Large intestine (tissue), 3 donors: ENCODE data around the gene RAB11FIP5. TPM values are rescaled to one million over a fixed set of nuclear protein-coding genes. Genes with fewer than 3 reads are reported as not detected.

Source experiments
- DNase-seq, 2 donors: peaks; one replicate each; pipeline versions ENCODE4 v3.0.0 to v3.0.0-alpha.2; 2013
- H3K27ac ChIP-seq: one replicate; pipeline ENCODE4 v1.5.1; 2013; ENCODE audit warnings: low read length
- H3K27me3 ChIP-seq: 2 replicates; pipeline ENCODE4 v1.6.1; 2013; ENCODE audit warnings: low read length; ENCODE audit not compliant: control insufficient read depth, insufficient read depth
- H3K36me3 ChIP-seq: 2 replicates; pipeline ENCODE4 v1.6.1; 2013; ENCODE audit warnings: low read length; ENCODE audit not compliant: control insufficient read depth, insufficient read depth
- H3K4me1 ChIP-seq: one replicate; pipeline ENCODE4 v1.6.1; 2013; ENCODE audit warnings: low read length; ENCODE audit not compliant: control insufficient read depth, insufficient read depth
- H3K4me3 ChIP-seq: one replicate; pipeline ENCODE4 v1.5.1; 2013; ENCODE audit warnings: low read length
- H3K9me3 ChIP-seq: one replicate; pipeline ENCODE4 v1.6.1; 2013; ENCODE audit warnings: mild to moderate bottlenecking, low read depth, low read length, moderate library complexity; ENCODE audit not compliant: control insufficient read depth
- WGBS: methylation state at CpG from one replicate; pipeline ENCODE4 v1.1.5; 2013; ENCODE audit warnings: low lambda C conversion rate; ENCODE audit not compliant: insufficient coverage; 5-methylcytosine and 5-hydroxymethylcytosine counted together
- polyA plus RNA-seq: library from polyadenylated mRNA; unstranded; fragments of 120-200 nt; gene quantifications from one replicate; pipeline ENCODE4 v1.2.1, GENCODE V29; 2013

The RAB11FIP5 gene
- polyA plus RNA-seq, 1 donor: 21.4 TPM

DNA sequence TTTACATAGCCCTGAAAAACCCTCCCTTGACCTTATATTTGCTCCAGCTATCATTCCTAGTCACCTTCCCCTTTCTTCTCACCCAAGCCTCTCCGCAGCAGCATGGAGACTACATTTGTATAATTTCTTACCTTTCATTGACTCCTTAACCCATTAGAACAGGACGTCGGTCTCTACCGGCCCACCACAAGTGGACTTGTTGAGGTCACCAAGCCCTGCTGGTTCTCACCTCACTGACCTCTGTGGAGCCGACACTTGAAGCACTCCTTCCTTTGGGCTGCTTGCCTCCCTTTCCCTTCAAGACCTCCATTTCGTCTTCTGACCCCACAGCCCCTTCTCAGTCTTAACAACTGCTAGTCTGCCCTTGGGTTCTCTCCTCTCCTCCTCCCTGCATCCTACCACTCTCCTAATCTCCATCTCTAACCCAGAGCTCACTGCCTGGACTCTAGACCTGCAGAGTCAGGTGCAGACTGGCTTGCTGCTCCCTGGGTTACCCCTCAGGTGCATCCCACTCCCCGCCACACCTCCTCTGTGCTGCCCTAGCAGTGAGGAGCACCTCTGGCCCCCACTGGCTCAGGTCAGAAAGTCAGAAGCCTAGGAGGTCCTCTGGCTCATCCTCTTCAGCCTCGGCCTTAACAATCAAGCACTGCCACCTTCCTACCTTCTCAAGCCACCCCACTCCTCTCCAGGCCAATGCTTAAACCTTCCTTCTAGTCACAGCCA lies 35.9 kb downstream of the RAB11FIP5 start:
- Histone ChIP-seq H3K27me3 (no peaks in the 10 kb centered on the region), H3K4me1 (no peaks in the 10 kb centered on the region), H3K9me3 (no peaks in the 10 kb centered on the region), H3K4me3 (no peak overlapping the region), H3K36me3 (peaks cover 42% of the 10 kb centered on the region), H3K27ac (no peak overlapping the region)
- 100% methylated on average over 1 of the region's 8 CpGs for WGBS
- DNase-seq: no peak

DNA sequence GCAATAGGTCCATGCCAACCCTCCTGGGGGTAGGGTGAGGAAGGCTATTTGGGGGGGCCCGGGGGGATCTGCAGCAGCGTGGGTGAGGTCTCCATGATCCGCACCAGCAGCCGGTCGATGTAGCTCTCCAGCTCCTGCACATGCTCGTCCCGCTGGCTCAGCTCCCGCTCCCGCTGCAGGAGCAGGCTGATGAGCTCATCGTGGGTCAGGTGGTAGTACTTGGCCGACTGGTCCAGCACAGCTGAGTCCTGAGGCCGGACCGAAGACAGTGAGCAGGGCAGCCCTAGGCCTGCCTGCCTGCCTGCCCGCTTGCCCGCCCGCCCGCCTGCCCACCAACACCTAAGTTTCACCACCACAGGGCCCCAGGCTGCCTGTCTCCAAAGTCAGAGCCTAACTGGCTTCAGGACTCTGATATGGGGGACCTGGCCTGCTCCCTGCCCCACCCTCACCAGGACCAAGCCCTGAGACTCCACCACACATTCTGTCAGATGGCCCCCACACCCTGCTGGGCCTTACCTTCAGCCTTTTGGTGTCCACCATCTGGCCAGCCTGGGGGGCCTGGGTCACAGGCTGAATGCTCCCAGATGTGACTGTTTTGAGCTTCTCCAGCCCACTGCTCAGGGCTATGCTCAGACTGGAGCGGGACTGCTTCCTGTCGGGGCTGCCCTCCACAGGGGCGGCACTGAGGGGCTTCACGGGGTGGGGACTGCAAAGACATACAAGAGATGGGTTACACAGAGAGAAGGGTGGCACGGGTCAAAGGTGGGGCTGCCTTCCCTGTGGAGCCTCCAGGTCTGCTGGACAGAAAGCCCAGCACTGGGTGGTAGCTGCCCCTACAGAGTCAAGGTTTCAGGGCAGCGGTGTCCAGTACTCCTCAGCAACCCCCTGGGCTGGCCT lies 37.0 kb downstream of the RAB11FIP5 start:
- H3K36me3 ChIP-seq: peaks cover 42% of the 10 kb centered on the region
- H3K9me3 ChIP-seq: no peaks in the 10 kb centered on the region
- H3K4me3 ChIP-seq: no peak overlapping the region
- H3K27me3 ChIP-seq: no peaks in the 10 kb centered on the region
- no CpG with 5 or more reads among the region's 23 CpGs for WGBS
- no peak overlapping the region for H3K27ac ChIP-seq
- DNase-seq: no peak
- no peaks in the 10 kb centered on the region for H3K4me1 ChIP-seq

DNA sequence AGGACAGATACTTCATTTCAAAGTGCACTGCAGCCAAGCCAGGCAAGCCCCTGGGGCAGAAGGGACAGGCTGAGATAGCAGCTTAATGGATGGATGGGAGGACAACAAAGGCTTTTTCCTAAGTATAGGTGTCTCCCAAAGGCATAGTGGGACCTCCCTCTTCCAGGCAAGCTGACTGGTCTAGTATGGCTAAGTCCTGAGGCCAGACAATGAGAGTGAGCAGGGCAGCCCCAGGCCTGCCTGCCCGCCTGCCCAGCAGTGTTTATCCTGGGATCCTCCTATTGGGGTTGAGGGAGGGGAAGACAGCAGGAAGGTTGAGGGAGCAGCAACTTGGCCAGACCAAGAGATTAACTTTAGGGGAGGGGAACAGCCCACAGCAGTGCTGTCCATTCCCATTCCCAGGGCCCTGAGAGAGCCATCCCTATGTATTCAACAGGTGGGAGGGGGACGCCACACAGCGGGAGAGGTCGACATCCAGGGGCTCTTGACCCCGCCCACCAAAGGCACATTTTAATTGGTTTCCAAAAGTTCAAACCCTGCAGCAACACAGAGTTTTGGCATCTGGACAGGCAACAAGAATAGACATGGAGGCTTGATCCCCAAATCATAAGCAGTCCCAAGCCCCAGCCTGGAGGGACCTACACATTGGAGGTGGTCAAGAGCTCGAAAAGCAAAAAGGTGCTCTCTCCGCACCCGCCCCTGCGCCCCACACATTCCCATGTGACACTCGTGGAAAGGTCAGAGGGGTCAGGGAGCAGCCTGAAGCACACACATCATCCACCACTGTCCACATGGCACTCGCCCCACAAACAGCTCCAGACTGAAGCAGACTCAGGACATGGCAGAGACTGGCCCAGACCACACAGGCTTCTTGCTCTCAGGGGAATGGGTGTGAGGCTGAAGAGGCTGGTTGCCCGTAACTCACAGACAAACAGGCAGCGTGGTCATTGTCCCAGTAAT lies 38.4 kb downstream of the RAB11FIP5 start:
- Histone ChIP-seq H3K4me1 (peaks cover 5% of the 10 kb centered on the region), H3K4me3 (no peak overlapping the region), H3K9me3 (no peaks in the 10 kb centered on the region), H3K27ac (no peak overlapping the region), H3K36me3 (peaks cover 30% of the 10 kb centered on the region), H3K27me3 (no peaks in the 10 kb centered on the region)
- WGBS: no CpG with 5 or more reads among the region's 13 CpGs
- DNase-seq: no peak

DNA sequence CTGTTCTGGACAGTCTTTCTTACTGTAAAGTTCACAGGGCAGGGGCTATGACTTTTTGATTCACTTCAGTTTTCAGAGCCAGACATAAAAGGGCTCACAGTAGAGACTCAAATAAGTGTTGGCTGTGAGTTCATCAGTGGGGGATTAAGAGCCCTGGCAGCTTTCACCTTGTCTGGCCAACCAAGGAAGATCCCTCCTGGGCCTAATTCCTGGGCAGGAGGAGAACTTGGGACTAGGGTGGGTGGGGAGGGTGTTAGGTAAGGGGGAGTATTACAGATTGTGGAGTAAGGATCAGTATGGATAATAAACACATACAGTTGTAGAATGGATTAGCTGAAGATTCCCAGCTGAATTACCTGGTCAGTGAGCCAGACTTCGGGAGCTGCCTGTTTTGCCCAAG lies 40.3 kb downstream of the RAB11FIP5 start:
- Histone ChIP-seq H3K4me1 (peaks cover 15% of the 10 kb centered on the region), H3K9me3 (no peaks in the 10 kb centered on the region), H3K36me3 (peaks cover 24% of the 10 kb centered on the region), H3K4me3 (peak overlapping the region; percentile 87), H3K27ac (peak overlapping the region; percentile 93), H3K27me3 (no peaks in the 10 kb centered on the region)
- no peak for DNase-seq
- WGBS: no CpG with 5 or more reads among the region's 1 CpG

DNA sequence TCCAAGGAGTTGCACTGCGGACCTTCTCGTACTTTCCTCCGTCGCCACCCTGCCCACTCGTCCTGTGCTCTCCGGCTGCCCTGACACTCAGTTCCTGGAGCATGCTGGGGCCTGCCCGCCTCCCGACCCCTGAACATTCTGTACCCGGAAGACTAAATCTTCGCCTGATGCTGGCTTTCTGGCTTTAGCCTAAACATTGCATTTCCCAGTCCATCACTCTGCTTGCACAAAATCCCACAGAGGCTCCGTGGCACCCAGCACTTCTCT lies 40.7 kb downstream of the RAB11FIP5 start:
- Histone ChIP-seq H3K36me3 (peaks cover 24% of the 10 kb centered on the region), H3K9me3 (no peaks in the 10 kb centered on the region), H3K27ac (peak overlapping the region; percentile 93), H3K4me3 (peak overlapping the region; percentile 87), H3K4me1 (peaks cover 15% of the 10 kb centered on the region), H3K27me3 (no peaks in the 10 kb centered on the region)
- WGBS: 13% methylated on average over 3 of the region's 11 CpGs
- no peak for DNase-seq

DNA sequence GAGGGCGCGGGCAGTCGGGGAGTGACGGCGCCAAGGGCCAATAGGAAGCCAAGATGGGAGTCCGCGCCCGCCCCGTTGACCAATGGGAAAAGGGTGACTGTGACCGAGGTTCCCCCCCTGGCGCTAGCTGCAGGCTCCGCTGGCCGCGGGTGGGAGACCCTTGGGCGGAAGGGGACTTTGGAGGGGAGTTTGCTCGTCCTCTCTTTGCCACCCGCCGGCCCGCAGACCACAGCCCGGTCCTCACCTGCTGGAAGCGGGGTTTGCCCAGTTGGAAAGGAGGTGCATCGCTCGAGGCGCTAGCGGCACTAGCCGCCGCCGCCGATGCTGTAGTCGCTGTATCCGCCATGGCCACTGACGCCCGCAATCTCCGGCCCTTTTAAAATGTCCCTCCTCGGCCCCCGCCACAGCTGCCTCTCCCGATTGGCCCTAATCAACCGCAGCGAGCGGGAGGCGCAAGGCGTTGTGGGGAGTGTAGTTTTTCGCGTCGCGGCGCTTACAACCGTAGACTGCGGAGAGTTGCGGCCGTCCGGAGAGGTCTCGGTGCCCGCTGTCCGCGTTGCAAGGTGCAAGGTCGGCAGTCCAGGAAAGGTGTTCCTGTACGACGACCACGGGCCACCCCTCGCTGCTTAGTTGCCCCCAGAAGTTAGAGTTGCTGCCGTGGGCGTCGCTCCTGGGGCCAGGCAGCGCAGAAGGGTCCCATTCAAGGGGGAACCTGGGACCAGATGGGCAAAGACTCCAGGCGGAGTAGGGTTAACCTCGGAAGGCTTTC lies 41.2 kb downstream of the RAB11FIP5 start, which contains the start of gene SFXN5:
Gene SFXN5 (minus strand): TSS at position 353 of the 769 bp plus-strand sequence. CDS start 7 bp downstream, at position 346.
- DNase-seq: peak; percentile 95 to 98
- H3K27ac ChIP-seq: peak within 1 kb of the TSS; percentile 93
- peaks cover 15% of the 10 kb centered on the region for H3K4me1 ChIP-seq
- H3K27me3 ChIP-seq: no peaks in the 10 kb centered on the region
- H3K9me3 ChIP-seq: no peaks in the 10 kb centered on the region
- no CpG with 5 or more reads among the region's 67 CpGs for WGBS
- peak within 1 kb of the TSS; percentile 87 for H3K4me3 ChIP-seq
- peaks cover 23% of the 10 kb centered on the region for H3K36me3 ChIP-seq

DNA sequence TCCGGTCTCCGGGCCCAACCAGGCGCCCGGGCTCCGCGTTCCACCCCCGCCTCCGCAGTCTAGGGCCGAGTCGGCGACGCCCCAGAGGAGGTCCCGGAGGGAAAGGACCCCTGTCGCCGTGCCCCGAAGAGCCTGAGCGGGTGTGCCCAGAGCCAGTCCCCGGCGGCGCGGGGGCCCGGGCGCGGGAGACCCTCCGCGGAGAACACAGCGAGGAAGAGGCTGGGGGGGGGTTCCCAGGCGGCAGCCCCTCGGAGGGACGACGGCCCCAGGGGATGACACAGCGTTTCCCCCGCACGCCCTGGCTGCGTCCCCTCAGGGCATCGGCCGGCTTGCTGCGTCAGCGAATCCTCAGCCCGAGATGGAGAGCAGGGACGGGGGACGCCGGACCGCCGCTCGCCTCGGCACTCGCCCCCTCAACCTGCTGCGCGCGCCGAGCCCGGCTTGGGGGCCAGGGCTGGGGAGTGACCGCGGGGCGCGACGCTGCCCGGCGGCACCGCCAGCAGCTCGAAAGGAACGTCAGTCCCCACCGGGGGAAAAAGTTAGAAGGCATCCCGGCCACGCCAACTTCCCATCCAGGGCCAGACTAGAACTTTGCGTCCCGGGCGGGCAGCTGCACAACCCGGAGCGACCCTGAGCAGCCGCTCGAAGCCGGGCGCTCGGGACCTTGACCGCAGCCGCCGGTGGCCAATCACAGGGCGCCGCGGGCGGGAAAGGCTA lies 41.9 kb downstream of the RAB11FIP5 start:
- peak in 1 of 2 donors; percentile 62 for DNase-seq
- WGBS: no CpG with 5 or more reads among the region's 83 CpGs
- peaks cover 15% of the 10 kb centered on the region for H3K4me1 ChIP-seq
- peak overlapping the region; percentile 87 for H3K4me3 ChIP-seq
- no peaks in the 10 kb centered on the region for H3K9me3 ChIP-seq
- peaks cover 15% of the 10 kb centered on the region for H3K36me3 ChIP-seq
- no peaks in the 10 kb centered on the region for H3K27me3 ChIP-seq
- peak overlapping the region; percentile 93 for H3K27ac ChIP-seq

DNA sequence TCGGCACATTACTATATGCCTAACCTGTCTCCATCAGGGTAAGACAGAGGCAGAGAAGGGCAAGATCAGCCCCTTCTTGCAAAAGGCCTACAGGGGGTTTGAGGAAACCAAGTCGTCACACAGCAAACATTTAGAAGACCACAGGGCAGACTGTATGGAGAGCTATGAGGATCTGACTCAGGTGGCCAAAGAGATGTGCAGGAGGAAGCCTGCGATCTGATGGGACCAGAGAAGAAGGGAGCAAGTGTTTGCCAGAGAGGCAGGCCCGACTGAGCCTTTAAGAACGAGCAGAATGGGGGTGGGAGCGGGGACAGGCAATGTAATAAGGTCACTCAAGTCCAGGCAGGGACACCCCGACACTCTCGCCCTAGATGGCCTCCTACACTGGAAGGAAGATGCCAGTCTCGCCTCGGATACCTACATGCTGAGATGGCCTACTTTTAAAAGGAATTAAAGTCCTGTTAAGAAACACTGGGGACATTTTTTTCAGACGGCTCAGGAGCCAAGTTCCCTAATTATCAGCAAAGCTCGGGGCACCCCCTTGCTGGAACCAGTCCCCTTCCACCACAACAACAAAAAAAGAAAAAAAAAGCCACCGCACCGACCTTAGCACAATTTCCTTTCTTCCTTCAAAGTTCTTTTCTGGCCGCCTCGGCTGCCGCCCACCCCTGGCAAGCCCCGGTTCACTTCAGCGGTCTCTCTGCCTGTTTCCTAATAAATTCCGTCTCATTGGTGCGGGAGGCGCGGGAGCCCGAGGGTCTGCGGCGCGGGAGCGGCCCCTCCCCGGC lies 42.7 kb downstream of the RAB11FIP5 start:
- no peaks in the 10 kb centered on the region for H3K27me3 ChIP-seq
- WGBS: no CpG with 5 or more reads among the region's 29 CpGs
- H3K9me3 ChIP-seq: no peaks in the 10 kb centered on the region
- H3K27ac ChIP-seq: peak overlapping the region; percentile 8
- peaks cover 15% of the 10 kb centered on the region for H3K4me1 ChIP-seq
- H3K36me3 ChIP-seq: peaks cover 9% of the 10 kb centered on the region
- no peak for DNase-seq
- peak overlapping the region; percentile 87 for H3K4me3 ChIP-seq
